ENCODE measurements around the gene CNTN5.

DNA sequence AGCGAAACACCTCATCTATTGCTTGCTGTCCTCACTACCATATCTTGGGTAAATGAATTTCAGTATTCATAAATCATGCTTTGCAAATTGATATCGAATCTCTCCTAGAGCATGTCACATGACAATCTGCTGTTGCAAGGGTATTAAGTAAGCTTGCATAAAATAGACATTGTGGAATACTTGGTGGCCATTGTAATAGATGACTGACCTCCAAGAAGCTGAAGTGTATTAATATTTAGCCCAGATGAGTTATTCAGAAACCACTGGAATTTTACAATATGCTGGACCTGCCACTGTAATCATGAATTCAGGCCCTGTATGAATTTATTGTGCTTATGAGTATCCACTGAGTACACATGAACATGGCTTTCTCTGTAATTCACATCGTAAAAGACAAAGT is 1376.7 kb downstream of the CNTN5 start:
- TF ChIP-seq, protein P1, sequence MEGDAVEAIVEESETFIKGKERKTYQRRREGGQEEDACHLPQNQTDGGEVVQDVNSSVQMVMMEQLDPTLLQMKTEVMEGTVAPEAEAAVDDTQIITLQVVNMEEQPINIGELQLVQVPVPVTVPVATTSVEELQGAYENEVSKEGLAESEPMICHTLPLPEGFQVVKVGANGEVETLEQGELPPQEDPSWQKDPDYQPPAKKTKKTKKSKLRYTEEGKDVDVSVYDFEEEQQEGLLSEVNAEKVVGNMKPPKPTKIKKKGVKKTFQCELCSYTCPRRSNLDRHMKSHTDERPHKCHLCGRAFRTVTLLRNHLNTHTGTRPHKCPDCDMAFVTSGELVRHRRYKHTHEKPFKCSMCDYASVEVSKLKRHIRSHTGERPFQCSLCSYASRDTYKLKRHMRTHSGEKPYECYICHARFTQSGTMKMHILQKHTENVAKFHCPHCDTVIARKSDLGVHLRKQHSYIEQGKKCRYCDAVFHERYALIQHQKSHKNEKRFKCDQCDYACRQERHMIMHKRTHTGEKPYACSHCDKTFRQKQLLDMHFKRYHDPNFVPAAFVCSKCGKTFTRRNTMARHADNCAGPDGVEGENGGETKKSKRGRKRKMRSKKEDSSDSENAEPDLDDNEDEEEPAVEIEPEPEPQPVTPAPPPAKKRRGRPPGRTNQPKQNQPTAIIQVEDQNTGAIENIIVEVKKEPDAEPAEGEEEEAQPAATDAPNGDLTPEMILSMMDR (IDR thresholded peaks at IDR 0.05) = no peak
- TF ChIP-seq POLR2AphosphoS5 (IDR thresholded peaks at IDR 0.05) (no peak), POLR2A (IDR thresholded peaks at IDR 0.05) (no peak)

Measured in upper lobe of left lung (tissue), 4 donors.